NCI-H2029 treated with DMSO at 0.1 percent for 48 hours (cell line): ENCODE measurements around the gene DUS1L.

Source experiments
- DNase-seq: peaks from one replicate; lab custom pipeline; 2025; lab: John Stamatoyannopoulos, UW

The DUS1L gene

DNA sequence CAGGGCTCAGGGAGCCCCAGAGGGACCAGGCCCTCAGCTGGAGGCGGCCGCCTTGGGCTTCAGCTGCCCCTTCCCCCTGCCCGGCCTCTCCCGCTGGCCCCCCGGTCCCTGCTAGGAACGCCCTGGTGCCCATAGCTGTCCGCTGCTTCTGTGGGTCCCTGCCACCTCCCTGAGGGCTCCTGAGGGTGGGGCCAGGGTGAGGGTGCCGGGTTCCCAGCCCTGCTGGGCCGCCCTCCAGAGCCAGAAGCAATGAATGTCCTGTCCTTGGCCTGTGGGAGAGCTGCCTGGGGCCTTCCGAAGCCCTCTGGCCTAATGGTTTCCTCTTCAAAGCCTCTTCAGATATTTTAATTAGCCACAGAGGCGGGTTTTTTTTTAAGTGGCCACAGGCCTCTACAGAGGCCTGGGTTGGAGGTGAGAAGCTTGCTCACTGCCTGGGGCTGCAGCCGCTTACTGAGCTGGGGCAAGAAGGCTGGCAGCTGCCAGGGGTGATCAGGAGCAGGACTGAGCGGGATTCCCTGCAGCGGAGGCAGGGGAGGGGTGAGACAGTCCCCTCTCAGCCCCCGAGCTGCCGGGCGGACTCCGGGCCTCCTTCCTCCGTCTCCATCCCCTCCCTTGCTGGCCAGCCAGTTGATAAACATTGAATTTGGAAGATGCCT, 52.8 kb downstream of the DUS1L start:
- no peak for DNase-seq

DNA sequence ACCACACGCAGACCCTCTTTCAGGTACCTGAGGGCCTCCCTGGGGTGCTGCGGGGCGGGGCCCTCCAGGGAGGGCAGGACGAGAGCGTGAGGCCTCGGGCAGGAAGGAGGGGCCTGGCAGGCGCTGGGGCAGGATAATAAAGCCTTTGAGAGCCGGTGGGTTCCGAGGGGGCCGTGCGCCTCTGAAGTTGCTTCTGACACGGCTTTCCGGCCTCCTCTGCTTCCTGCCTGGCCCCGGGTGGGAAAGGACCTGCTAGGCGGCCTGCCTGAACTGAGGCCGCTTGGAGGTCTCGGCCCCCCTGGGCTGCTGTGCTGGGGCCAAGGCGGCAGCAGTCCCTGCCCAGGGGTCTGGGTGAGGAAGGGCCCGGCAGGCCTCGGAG, 53.4 kb downstream of the DUS1L start:
- DNase-seq = no peak

DNA sequence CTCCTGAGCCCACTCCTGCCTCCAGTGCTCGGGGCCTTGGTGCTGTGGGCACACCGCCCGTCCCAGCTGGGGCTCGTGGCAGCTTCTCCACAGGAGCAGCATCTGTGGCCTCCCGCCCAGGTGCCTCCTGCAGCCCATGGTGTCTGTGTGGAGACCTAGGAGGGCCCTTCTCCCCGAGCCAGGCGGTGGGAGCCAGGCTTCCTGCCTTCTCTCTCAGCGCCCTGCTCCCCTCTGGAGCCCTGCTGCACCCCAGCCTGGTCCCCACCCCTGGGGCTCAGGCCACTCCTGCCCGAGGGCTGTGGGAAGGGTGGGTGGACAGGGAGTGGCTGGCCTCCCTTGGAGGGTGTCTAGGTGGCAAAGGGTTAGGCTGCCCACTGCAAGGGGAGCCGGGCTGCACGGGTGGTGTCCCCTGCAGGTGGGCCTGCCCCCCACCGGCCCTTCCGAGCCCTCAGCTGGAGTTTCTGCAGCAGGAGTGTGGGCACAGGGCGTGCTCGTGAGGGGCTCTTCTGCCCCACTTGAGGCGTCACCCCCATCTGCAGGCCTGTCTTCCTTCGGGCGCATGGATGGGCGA, 53.9 kb downstream of the DUS1L start:
- no peak for DNase-seq

DNA sequence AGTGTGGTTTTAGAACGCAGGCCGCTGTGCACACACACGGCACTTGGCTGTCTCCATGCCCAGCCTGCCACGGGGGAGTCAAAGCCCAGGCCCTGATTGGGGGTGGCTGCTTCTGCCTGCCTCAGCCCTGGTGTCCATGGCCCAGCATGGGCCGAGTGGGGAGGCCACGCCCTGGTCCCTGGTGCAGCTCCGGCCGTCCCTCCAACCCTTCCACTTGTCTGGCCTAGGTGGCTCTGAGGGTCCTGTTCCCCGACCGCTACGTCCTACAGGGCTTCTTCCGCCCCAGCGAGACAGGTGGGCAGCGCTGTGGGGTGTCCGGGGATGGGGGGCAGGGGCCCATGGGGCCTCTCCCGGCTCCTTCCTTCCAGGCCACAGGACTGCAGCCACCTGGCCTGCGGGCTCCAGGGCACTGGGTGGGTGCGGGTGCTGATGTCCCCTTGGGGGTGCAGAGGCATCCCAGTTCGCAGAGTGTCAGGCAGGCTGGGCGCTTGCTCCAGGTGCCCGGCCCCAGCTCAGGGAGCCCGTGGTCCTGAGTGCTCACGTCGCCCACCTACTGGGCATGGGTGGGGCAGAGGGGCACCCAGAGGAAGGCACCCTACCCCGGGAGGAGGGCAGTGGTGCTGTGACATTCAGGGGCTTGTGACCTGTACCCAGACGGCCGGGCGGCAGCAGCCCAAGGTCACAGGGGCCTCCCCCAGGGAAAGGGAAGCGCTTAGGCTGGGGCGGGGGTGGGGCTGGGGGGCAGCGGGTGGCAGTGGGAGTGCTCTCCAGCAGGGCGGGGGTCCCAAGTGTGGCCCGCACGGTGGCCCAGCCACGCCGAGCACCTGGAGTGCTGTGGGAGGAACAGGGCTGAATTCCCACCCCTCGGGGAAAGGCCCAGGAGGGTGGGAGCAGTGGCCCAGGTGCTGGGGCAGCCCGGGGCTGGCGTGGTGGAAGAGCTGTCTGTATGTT, 54.8 kb downstream of the DUS1L start:
- DNase-seq = no peak

DNA sequence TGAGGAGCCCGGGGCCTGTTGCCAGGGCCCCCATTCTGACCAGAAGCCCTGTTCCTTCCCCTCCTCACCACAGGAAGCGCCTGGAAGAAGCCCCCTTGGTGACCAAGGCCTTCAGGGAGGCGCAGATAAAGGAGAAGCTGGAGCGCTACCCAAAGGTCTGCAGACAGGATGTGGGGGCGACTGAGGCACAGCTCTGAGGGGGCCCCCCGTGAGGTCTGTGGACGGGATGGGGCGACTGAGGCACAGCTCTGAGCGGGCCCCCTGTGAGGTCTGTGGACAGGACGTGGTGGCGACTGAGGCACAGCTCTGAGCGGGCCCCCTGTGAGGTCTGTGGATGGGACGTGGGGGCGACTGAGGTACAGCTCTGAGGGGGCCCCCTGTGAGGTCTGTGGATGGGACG, 56.2 kb downstream of the DUS1L start:
- no peak for DNase-seq

DNA sequence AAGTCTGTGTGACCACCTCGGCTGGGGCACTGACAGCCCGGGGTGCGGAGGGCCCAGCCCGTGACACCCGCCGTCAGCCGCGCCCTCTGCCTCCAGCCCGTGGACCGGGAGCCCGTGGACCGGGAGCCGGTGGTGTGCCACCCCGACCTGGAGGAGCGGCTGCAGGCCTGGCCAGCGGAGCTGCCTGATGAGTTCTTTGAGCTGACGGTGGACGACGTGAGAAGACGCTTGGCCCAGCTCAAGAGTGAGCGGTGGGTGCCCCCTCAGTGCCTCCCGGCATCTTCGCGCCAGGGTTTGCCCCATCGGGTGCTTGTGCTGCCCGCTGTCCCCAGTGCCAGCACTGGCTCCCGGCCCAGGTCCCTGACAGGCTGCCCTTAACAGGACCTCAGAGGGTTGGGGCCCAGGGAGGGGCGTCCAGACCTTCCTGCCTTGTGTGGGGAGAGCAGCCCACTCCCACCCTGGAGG, 56.6 kb downstream of the DUS1L start:
- no peak for DNase-seq

DNA sequence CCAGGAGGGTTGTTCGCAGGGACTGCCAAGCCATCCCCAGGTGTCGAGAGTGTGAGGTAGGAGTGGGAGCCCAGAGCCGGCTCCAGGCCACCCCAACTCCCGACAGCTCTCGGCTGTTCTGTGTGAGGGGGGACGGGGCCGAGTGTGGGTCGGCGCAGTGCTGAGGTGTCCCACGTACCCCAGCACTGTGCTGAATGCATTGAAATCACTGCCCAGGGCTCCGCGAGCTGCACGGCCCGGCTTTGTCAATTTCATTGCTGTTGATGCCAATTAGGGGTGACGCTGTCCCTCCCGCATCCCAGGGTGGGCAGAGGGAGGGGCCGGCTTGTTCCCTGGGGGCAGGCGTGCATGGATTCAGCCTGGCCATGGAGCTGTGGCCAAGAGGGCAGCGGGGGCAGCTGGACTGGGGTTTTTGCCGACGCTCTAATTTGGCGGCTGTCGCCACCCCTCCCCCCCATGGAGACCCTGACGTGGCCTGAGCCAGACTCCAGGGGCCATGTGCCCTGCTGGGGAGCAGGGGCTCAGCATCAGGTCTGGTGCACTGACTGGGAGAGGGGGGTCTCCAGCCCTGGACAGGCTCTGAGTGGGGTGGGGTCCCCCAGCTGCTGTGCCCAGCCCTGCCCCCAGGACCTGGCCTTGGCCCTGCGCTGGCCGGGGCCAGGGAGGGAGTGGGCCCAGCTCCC, 57.2 kb downstream of the DUS1L start:
- no peak for DNase-seq
